Loucy (cell line): ENCODE results near the gene CBX4.

Experiments
- H2AFZ ChIP-seq: fragments of 200-600 bp; sonication (generic); 2 replicates; pipeline ENCODE4 v1.6.0; 2016; ENCODE audit warnings: antibody characterized with exemption, mild to moderate bottlenecking, low read length, moderate library complexity
- H3F3A ChIP-seq: fragments of 200-600 bp; 2 replicates; pipeline ENCODE4 v1.6.0; 2016; ENCODE audit warnings: antibody characterized with exemption, low read depth, mild to moderate bottlenecking
- H3K27me3 ChIP-seq: fragments of 200-600 bp; sonication (generic); 2 replicates; pipeline ENCODE4 v1.6.1; 2014; ENCODE audit warnings: low read length, mild to moderate bottlenecking; ENCODE audit not compliant: insufficient read depth, poor library complexity, severe bottlenecking
- H3K36me3 ChIP-seq: fragments of 200-600 bp; sonication (generic); 2 replicates; pipeline ENCODE4 v1.6.1; 2016; ENCODE audit warnings: low read length; ENCODE audit not compliant: insufficient read depth
- H3K4me1 ChIP-seq: fragments of 200-600 bp; sonication (generic); 2 replicates; pipeline ENCODE4 v1.5.1; 2014; ENCODE audit warnings: low read length, mild to moderate bottlenecking; ENCODE audit not compliant: insufficient read depth, poor library complexity, severe bottlenecking
- H3K4me2 ChIP-seq: fragments of 200-600 bp; sonication (generic); 2 replicates; pipeline ENCODE4 v1.6.0; 2014; ENCODE audit warnings: antibody characterized with exemption, low read length, low read depth, mild to moderate bottlenecking; ENCODE audit not compliant: poor library complexity, severe bottlenecking
- H3K4me3 ChIP-seq: fragments of 200-600 bp; sonication (generic); 2 replicates; pipeline ENCODE4 v1.5.1; 2014; ENCODE audit warnings: low read length, mild to moderate bottlenecking, mixed read lengths; ENCODE audit not compliant: poor library complexity, severe bottlenecking
- H3K79me2 ChIP-seq: fragments of 200-600 bp; sonication (generic); 2 replicates; pipeline ENCODE4 v1.6.1; 2014; ENCODE audit warnings: low read length; ENCODE audit not compliant: insufficient read depth
- H3K9ac ChIP-seq: fragments of 200-600 bp; sonication (generic); 2 replicates; pipeline ENCODE4 v1.6.0; 2014; ENCODE audit warnings: mild to moderate bottlenecking, low read depth, low read length, moderate library complexity; ENCODE audit not compliant: poor library complexity, severe bottlenecking
- H3K9me2 ChIP-seq: fragments of 200-600 bp; sonication (generic); replicated peaks from 2 replicates; pipeline ENCODE4 v1.6.1; 2016; ENCODE audit warnings: low read depth, low read length, mixed read lengths
- H3K9me3 ChIP-seq: fragments of 200-600 bp; sonication (generic); 2 replicates; pipeline ENCODE4 v1.6.1; 2014; ENCODE audit warnings: mild to moderate bottlenecking, antibody characterized with exemption, low read length, low read depth; ENCODE audit not compliant: insufficient read depth
- H4K20me1 ChIP-seq: fragments of 200-600 bp; sonication (generic); 2 replicates; pipeline ENCODE4 v1.6.0; 2014; ENCODE audit warnings: antibody characterized with exemption, low read length, mild to moderate bottlenecking; ENCODE audit not compliant: insufficient read depth, poor library complexity, severe bottlenecking
- EZH2phosphoT487 ChIP-seq: fragments of 200-600 bp; IDR thresholded peaks from 2 replicates; pipeline ENCODE4 v1.6.1; 2018; ENCODE audit warnings: antibody characterized with exemption, mild to moderate bottlenecking, moderate library complexity, borderline replicate concordance
- TF ChIP-seq, protein P1 (sequence below): fragments of 200-600 bp; sonication (generic); conservative IDR thresholded peaks from 2 replicates; pipeline ENCODE4 v1.5.1; 2014; ENCODE audit warnings: mild to moderate bottlenecking, antibody characterized with exemption, low read length

The CBX4 gene

GRCh38 chr17:79786930-79787643 is 52.2 kb downstream of the CBX4 start:
- Histone ChIP-seq H3K79me2 (peaks cover 65% of the 10 kb centered on the region), H3K9me3 (no peaks in the 10 kb centered on the region), H3K9me2 (no peaks in the 10 kb centered on the region), H3K36me3 (peaks cover 32% of the 10 kb centered on the region; the same call in 1 of the 2 replicates), H2AFZ (no peak overlapping the region), H4K20me1 (peaks cover 47% of the 10 kb centered on the region), H3K4me2 (no peak overlapping the region), H3K4me1 (peaks cover 23% of the 10 kb centered on the region), H3K4me3 (no peak overlapping the region), H3F3A (peaks cover 10% of the 10 kb centered on the region; the same call in 1 of the 2 replicates), H3K9ac (no peak overlapping the region), H3K27me3 (no peaks in the 10 kb centered on the region)
- TF ChIP-seq, protein P1, sequence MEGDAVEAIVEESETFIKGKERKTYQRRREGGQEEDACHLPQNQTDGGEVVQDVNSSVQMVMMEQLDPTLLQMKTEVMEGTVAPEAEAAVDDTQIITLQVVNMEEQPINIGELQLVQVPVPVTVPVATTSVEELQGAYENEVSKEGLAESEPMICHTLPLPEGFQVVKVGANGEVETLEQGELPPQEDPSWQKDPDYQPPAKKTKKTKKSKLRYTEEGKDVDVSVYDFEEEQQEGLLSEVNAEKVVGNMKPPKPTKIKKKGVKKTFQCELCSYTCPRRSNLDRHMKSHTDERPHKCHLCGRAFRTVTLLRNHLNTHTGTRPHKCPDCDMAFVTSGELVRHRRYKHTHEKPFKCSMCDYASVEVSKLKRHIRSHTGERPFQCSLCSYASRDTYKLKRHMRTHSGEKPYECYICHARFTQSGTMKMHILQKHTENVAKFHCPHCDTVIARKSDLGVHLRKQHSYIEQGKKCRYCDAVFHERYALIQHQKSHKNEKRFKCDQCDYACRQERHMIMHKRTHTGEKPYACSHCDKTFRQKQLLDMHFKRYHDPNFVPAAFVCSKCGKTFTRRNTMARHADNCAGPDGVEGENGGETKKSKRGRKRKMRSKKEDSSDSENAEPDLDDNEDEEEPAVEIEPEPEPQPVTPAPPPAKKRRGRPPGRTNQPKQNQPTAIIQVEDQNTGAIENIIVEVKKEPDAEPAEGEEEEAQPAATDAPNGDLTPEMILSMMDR: no peak
- TF ChIP-seq EZH2phosphoT487: no peak

DNA sequence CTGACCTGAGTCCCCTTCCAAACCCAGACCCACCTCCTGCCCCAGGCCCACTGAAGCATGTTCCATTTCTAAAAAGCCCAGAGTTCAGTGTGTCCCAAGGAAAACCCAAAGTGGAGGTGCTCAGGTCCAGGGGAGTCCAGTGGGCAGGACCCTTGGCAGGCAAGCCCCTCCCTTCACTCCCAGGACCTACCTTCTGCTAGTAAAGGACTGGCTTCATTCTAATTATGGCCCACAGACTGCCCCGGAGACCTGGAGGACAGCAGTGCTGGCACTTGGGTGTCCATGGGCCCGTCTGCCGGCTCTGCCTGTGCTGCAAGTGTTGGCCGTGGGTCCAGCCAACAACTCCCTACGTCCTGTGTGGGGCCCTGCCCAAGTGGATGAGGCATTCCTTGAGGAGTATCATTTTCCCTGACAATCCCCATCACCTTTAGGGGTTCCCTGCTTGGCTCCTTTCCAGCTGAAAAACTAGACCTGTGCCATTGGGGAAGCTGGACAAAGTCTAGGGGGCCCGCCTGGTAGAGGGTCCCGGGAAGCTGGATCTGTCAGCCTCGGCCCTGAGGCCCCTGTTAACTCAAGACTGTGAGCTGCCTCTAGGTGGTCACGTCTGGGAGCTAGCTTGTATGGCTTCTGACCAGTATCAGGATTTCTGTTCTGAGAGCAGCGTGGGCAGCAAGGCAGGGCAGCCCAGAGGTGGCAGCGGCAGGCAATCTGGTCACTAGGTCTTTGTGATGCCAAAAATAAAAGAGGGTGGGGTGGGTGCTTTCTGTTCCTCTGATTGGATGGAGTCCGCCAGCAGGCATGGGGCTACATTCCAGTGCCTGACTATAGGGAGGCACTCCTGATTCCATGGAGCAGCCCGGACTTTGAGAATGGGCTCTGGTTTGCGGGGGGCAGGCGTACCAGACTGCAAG is 53.1 kb downstream of the CBX4 start:
- H3K9ac ChIP-seq: no peak overlapping the region
- H3K9me3 ChIP-seq: no peaks in the 10 kb centered on the region
- peaks cover 32% of the 10 kb centered on the region for H3K4me1 ChIP-seq
- H3K36me3 ChIP-seq: peaks cover 32% of the 10 kb centered on the region; the same call in 1 of the 2 replicates
- H3K79me2 ChIP-seq: peaks cover 66% of the 10 kb centered on the region
- TF ChIP-seq, protein P1: no peak
- no peak for TF ChIP-seq EZH2phosphoT487
- no peak overlapping the region for H3K4me3 ChIP-seq
- H3K4me2 ChIP-seq: no peak overlapping the region
- H3K9me2 ChIP-seq: no peaks in the 10 kb centered on the region
- H4K20me1 ChIP-seq: peaks cover 55% of the 10 kb centered on the region
- H2AFZ ChIP-seq: no peak overlapping the region
- H3K27me3 ChIP-seq: no peaks in the 10 kb centered on the region
- peaks cover 11% of the 10 kb centered on the region; the same call in 1 of the 2 replicates for H3F3A ChIP-seq

DNA sequence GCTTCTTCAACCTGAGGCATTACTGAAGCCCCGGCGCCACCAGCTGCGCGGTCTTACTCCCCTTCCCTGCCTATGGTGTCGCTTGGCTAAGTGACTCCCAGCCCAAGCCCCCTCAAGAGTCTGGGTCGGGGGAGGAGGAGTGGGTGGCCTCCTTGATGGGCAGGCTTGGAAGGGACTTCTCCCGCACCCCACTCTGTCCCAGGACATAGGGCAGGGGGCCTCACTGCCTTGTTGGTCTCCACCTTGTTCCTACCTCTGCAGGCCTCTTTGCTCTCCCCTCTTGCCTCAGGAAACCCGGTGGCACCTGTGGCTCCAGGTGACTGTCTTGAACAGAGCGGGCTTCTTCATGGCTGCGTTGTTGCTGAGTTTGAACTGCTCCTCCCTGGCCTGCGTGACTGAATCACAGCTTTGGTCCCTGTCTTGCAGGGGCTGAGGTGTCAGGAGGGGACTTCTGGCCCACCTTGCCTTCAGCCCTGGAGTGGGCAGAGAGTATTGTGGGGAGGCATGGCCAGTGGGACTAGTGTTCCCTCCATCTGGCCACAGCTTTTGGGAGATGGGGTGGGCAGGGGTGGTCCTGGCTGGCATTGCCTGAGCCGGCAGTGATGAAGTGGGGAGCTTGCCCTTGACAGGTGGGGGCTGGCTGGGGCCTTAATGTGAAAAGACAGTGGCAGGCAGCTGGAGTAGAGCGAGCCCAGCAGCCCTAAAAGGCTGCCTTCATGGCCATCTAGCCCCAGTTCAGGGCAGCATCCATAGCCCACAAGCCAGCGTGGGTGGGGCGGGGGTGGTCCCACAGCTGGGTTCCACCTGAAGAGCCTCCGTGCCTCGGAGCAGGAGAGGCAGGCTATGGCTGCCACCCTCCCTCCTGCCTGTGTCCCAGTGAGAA is 54.0 kb downstream of the CBX4 start:
- TF ChIP-seq, protein P1: no peak
- no peak for TF ChIP-seq EZH2phosphoT487
- no peak overlapping the region for H2AFZ ChIP-seq
- peaks cover 66% of the 10 kb centered on the region for H3K79me2 ChIP-seq
- H3K36me3 ChIP-seq: peaks cover 32% of the 10 kb centered on the region; the same call in 1 of the 2 replicates
- peaks cover 61% of the 10 kb centered on the region for H4K20me1 ChIP-seq
- H3K4me1 ChIP-seq: peaks cover 35% of the 10 kb centered on the region
- no peaks in the 10 kb centered on the region for H3K9me2 ChIP-seq
- H3K4me3 ChIP-seq: no peak overlapping the region
- no peaks in the 10 kb centered on the region for H3K27me3 ChIP-seq
- H3K4me2 ChIP-seq: no peak overlapping the region
- H3K9me3 ChIP-seq: no peaks in the 10 kb centered on the region
- H3K9ac ChIP-seq: no peak overlapping the region
- peaks cover 12% of the 10 kb centered on the region; the same call in 1 of the 2 replicates for H3F3A ChIP-seq
